ENCODE results near the gene RPRD1B. TPM values are rescaled to one million over a fixed set of nuclear protein-coding genes. Genes with fewer than 3 reads are reported as not detected.

Gene RPRD1B
- total and polyA plus RNA-seq, 2 of the 8 experiments (the other 6 are each of a cell fraction or from before 2014, with no cell fraction given) = 10.3 to 20.9 TPM

DNA sequence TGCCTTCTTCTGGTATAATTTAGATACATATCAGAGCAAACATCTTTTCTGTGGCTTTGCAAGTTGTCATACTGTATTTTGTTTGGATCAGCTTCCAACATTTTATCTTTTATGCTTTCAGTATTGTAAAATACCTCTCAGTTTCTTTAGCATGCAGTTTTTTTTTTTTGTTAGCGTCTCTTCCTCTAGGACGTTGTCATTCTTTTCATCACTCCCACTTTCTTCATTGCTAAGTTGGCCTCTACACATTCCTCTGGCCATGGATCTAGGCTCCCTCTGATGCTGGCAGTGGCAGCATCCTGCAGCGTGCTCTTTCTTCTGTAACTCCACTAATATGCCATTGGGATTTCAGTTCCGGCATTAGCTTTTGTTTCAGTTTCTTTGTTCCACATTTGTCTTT lies 21.7 kb downstream of the RPRD1B start (continued):
- TF ChIP-seq CEBPB (IDR thresholded peaks at IDR 0.05; ENCODE audit: low read depth, low read length) = no peak
- TF ChIP-seq PHF8 (conservative IDR thresholded peaks at IDR 0.05; ENCODE audit: low read depth, low read length) = no peak
- TF ChIP-seq TEAD4 (IDR thresholded peaks at IDR 0.05; ENCODE audit: low read depth, low read length) = no peak
- no peak for TF ChIP-seq POU5F1 (IDR thresholded peaks at IDR 0.05; ENCODE audit: low read depth, low read length)
- no peak for TF ChIP-seq SP2 (IDR thresholded peaks at IDR 0.05; ENCODE audit: low read length)
- TF ChIP-seq KDM4A (IDR thresholded peaks at IDR 0.05; ENCODE audit: low read depth, low read length, severe bottlenecking) = no peak
- TF ChIP-seq SP4 (IDR thresholded peaks at IDR 0.05; ENCODE audit: low read length) = no peak
- no peak for TF ChIP-seq SIRT6 (IDR thresholded peaks at IDR 0.05; ENCODE audit: low read length)
- no peak for TF ChIP-seq BACH1 (IDR thresholded peaks at IDR 0.05; ENCODE audit: low read length)
- no peak for TF ChIP-seq SRF (IDR thresholded peaks at IDR 0.05; ENCODE audit: low read depth, low read length)
